Glomerular endothelial cell (primary cell): ENCODE measurements around the gene APRT. TPM values are rescaled to one million over a fixed set of nuclear protein-coding genes. Genes with fewer than 3 reads are reported as not detected.

Source experiments
- DNase-seq: peaks from one replicate; pipeline ENCODE4 v3.0.0-alpha.2; 2011; ENCODE audit warnings: low read depth, low spot score; ENCODE audit errors: extremely low read depth
- total RNA-seq: library from RNA; depleted of rRNA; stranded (reverse); fragments of >200 nt; gene quantifications from 2 replicates; pipeline ENCODE4 v1.2.3, GENCODE V29; 2015

The APRT gene
- total RNA-seq, 1 donor from 2014 or later = 189 TPM

GRCh38 chr16:88760424-88761142 lies 51.1 kb downstream of the APRT start:
- DNase-seq = no peak

GRCh38 chr16:88759976-88760350 lies 51.8 kb downstream of the APRT start:
- no peak for DNase-seq

Other genes with a start within 250 kb of the APRT start
- 20.1 and 31.0 TPM in 2 replicates for gene ZC3H18, start 241.5 kb downstream of the APRT start, total RNA-seq
- not detected in 2 replicates for gene IL17C, start 173.4 kb downstream of the APRT start, total RNA-seq
- 363 and 525 TPM in 2 replicates for gene CYBA, start 160.9 kb downstream of the APRT start, total RNA-seq
- gene MVD, start 148.8 kb downstream of the APRT start, total RNA-seq = 61.1 and 83.8 TPM in 2 replicates
- gene SNAI3, start 125.4 kb downstream of the APRT start, total RNA-seq = 0.12 TPM in 1 of 2 replicates, not detected in the other
- 27.3 and 36.0 TPM in 2 replicates for gene RNF166, start 105.5 kb downstream of the APRT start, total RNA-seq
- gene CTU2, start 105.4 kb downstream of the APRT start, total RNA-seq = 17.5 and 17.8 TPM in 2 replicates
- 289 and 466 TPM in 2 replicates for gene PIEZO1, start 26.7 kb downstream of the APRT start, total RNA-seq
- gene CDT1, start 8.1 kb downstream of the APRT start, total RNA-seq = 10.9 and 17.8 TPM in 2 replicates
- gene GALNS, start 45.0 kb upstream of the APRT start, total RNA-seq = 47.8 and 60.4 TPM in 2 replicates
- 47.4 and 53.1 TPM in 2 replicates for gene TRAPPC2L, start 45.2 kb upstream of the APRT start, total RNA-seq
- not detected in 2 replicates for gene PABPN1L, start 54.7 kb upstream of the APRT start, total RNA-seq
- 0.05 and 0.23 TPM in 2 replicates for gene CBFA2T3, start 165.3 kb upstream of the APRT start, total RNA-seq